HG03196 (cell line): Measurements from ENCODE around the gene AUTS2.
"Not testable (repeated sequence)": the region's sequence is repeated elsewhere in the genome, so short reads cannot be mapped to it uniquely, and the experiment has no call there.

Experiments
- ATAC-seq: cut with Tn5 transposase; IDR thresholded peaks from one replicate; pipeline ENCODE4 v1.9.1; 2021; ENCODE audit not compliant: unreplicated experiment

The AUTS2 gene

GRCh38 chr7:70799841-70800405 is 1201.6 kb downstream of the AUTS2 start:
- no peak for ATAC-seq

- ATAC-seq = no peak
Measured at GRCh38 chr7:70805360-70805759, 1207.1 kb downstream of the AUTS2 start.

GRCh38 chr7:70807650-70808049 is 1209.4 kb downstream of the AUTS2 start:
- ATAC-seq = no peak

- no peak for ATAC-seq
Measured at GRCh38 chr7:70808876-70809275, 1210.6 kb downstream of the AUTS2 start.

GRCh38 chr7:70810558-70811139 is 1212.4 kb downstream of the AUTS2 start:
- no peak for ATAC-seq

GRCh38 chr7:70812511-70812910 is 1214.2 kb downstream of the AUTS2 start:
- no peak for ATAC-seq

- ATAC-seq = not testable (repeated sequence)
Measured at GRCh38 chr7:70822490-70822889, 1224.2 kb downstream of the AUTS2 start.

GRCh38 chr7:70829221-70830059 is 1231.2 kb downstream of the AUTS2 start:
- ATAC-seq = peak; percentile 69

- ATAC-seq = no peak
Measured at GRCh38 chr7:70830060-70830395, 1231.8 kb downstream of the AUTS2 start.

GRCh38 chr7:70830426-70830825 is 1232.2 kb downstream of the AUTS2 start:
- no peak for ATAC-seq

GRCh38 chr7:70833726-70834125 is 1235.5 kb downstream of the AUTS2 start:
- no peak for ATAC-seq

- no peak for ATAC-seq
Measured at GRCh38 chr7:70834424-70834823, 1236.1 kb downstream of the AUTS2 start.

- ATAC-seq = no peak
Measured at GRCh38 chr7:70835658-70836057, 1237.4 kb downstream of the AUTS2 start.

GRCh38 chr7:70836279-70836678 is 1238.0 kb downstream of the AUTS2 start:
- ATAC-seq = no peak

- ATAC-seq = no peak
Measured at GRCh38 chr7:70836946-70837345, 1238.7 kb downstream of the AUTS2 start.

- ATAC-seq = no peak
Measured at GRCh38 chr7:70837589-70837988, 1239.3 kb downstream of the AUTS2 start.

GRCh38 chr7:70838292-70838907 is 1240.1 kb downstream of the AUTS2 start:
- ATAC-seq = no peak
